Upper lobe of right lung (tissue), 1 donor: ENCODE measurements around the gene TMCC3. TPM values are rescaled to one million over a fixed set of nuclear protein-coding genes. Genes with fewer than 3 reads are reported as not detected.

Experiments
- ATAC-seq: fragments of 200-7000 bp; cut with Tn5 transposase; one replicate; pipeline ENCODE4 v1.9.1; 2020; ENCODE audit warnings: mild to moderate bottlenecking, moderate library complexity
- DNase-seq: peaks from one replicate; pipeline ENCODE4 v3.0.0-alpha.2; 2020
- H3K27ac ChIP-seq: fragments of 200-600 bp; one replicate; pipeline ENCODE4 v1.8.0; 2022
- H3K27me3 ChIP-seq: fragments of 200-600 bp; one replicate; pipeline ENCODE4 v1.8.0; 2022; ENCODE audit warnings: mild to moderate bottlenecking
- H3K36me3 ChIP-seq: fragments of 200-600 bp; one replicate; pipeline ENCODE4 v1.8.0; 2022
- H3K4me1 ChIP-seq: fragments of 200-600 bp; one replicate; pipeline ENCODE4 v1.8.0; 2022
- H3K4me3 ChIP-seq: fragments of 200-600 bp; one replicate; pipeline ENCODE4 v1.8.0; 2022; ENCODE audit warnings: mild to moderate bottlenecking
- H3K9me3 ChIP-seq: fragments of 200-600 bp; one replicate; pipeline ENCODE4 v1.8.0; 2022
- CTCF ChIP-seq: fragments of 200-600 bp; IDR thresholded peaks from one replicate; pipeline ENCODE4 v1.8.0; 2022; ENCODE audit warnings: antibody characterized with exemption
- intact Hi-C: fragments of 100-400 bp; cut with DNase I; formaldehyde crosslinking; loops from one replicate; pipeline ENCODE4 v1.11.0; 2022
- total RNA-seq: library from RNA; stranded (reverse); fragmentation: NEBNext Ultra II Directional; extraction: Animal tissue kit (Norgen Biotek cat#: 25700); gene quantifications from one replicate; pipeline ENCODE4 v1.2.1, GENCODE V29; 2021
- donor health status: DM: no; HTN: yes; CAD: no; lungs with severe emphysema.

TMCC3 gene
- total RNA-seq, 1 donor from 2014 or later, result 11.3 TPM

GRCh38 chr12:94538318-94538717 is 112.0 kb downstream of the TMCC3 start:
- no peak overlapping the region for H3K27ac ChIP-seq
- H3K27me3 ChIP-seq, result no peaks in the 10 kb centered on the region
- intact Hi-C loops, result no loop called here
- no peaks in the 10 kb centered on the region for H3K4me1 ChIP-seq
- no peak for ATAC-seq
- no peaks in the 10 kb centered on the region for H3K9me3 ChIP-seq
- H3K4me3 ChIP-seq, result no peak overlapping the region
- no peaks in the 10 kb centered on the region for H3K36me3 ChIP-seq
- no peak for DNase-seq
- no peak for TF ChIP-seq CTCF

GRCh38 chr12:94536040-94536965 is 114.1 kb downstream of the TMCC3 start:
- DNase-seq, result no peak
- H3K27me3 ChIP-seq, result no peaks in the 10 kb centered on the region
- no peaks in the 10 kb centered on the region for H3K9me3 ChIP-seq
- H3K27ac ChIP-seq, result no peak overlapping the region
- TF ChIP-seq CTCF, result no peak
- no peak overlapping the region for H3K4me3 ChIP-seq
- H3K4me1 ChIP-seq, result no peaks in the 10 kb centered on the region
- no peak for ATAC-seq
- intact Hi-C loops, result no loop called here
- no peaks in the 10 kb centered on the region for H3K36me3 ChIP-seq

- no peaks in the 10 kb centered on the region for H3K27me3 ChIP-seq
- no peaks in the 10 kb centered on the region for H3K36me3 ChIP-seq
- ATAC-seq, result peak; percentile 41
- intact Hi-C loops, result no loop called here
- no peak overlapping the region for H3K4me3 ChIP-seq
- DNase-seq, result no peak
- no peak for TF ChIP-seq CTCF
- no peak overlapping the region for H3K27ac ChIP-seq
- H3K4me1 ChIP-seq, result no peaks in the 10 kb centered on the region
- H3K9me3 ChIP-seq, result no peaks in the 10 kb centered on the region
These were observed 114.8 kb downstream of the TMCC3 start for GRCh38 chr12:94535510-94535921.

GRCh38 chr12:94534774-94535509 is 115.4 kb downstream of the TMCC3 start:
- TF ChIP-seq CTCF, result no peak
- Histone ChIP-seq H3K36me3 (no peaks in the 10 kb centered on the region), H3K27me3 (no peaks in the 10 kb centered on the region), H3K9me3 (no peaks in the 10 kb centered on the region), H3K27ac (no peak overlapping the region), H3K4me3 (no peak overlapping the region), H3K4me1 (no peaks in the 10 kb centered on the region)
- intact Hi-C loops, result loop anchor here (5.0 kb wide), 1 partner anchor 403 kb away; no protein-coding TSS in a partner anchor
- ATAC-seq (no peak), DNase-seq (no peak)

- H3K36me3 ChIP-seq, result no peaks in the 10 kb centered on the region
- no peaks in the 10 kb centered on the region for H3K4me1 ChIP-seq
- no peak overlapping the region for H3K27ac ChIP-seq
- no peak for ATAC-seq
- no peaks in the 10 kb centered on the region for H3K27me3 ChIP-seq
- no peak for DNase-seq
- TF ChIP-seq CTCF, result no peak
- no peak overlapping the region for H3K4me3 ChIP-seq
- intact Hi-C loops, result loop anchor here (5.0 kb wide), 1 partner anchor 402 kb away; no protein-coding TSS in a partner anchor
- H3K9me3 ChIP-seq, result no peaks in the 10 kb centered on the region
These were observed 116.1 kb downstream of the TMCC3 start for GRCh38 chr12:94534278-94534677.
